HepG2 (cell line): ENCODE data around the gene ISCA1. TPM values are rescaled to one million over a fixed set of nuclear protein-coding genes. Genes with fewer than 3 reads are reported as not detected.

ENCODE experiments used
- ATAC-seq: fragments of 200-7000 bp; cut with Tn5 transposase; 3 replicates; pipeline ENCODE4 v1.9.1; 2020; ENCODE audit warnings: mild to moderate bottlenecking, moderate library complexity
- BruUV-seq: library from RNA; stranded (reverse); fragments of 400-500 nt; replicated peaks from 2 replicates; lab custom pipeline; 2021; lab: Mats Ljungman, UMichigan
- CTCF ChIA-PET: fragments of 300-600 bp; formaldehyde crosslinking; extraction: SDS; loops from one replicate; lab custom pipeline; 2021; ENCODE audit warnings: low total read pairs, inconsistent platforms, low intra/inter-chr PET ratio; lab: Yijun Ruan, JAX
- POLR2A ChIA-PET: fragments of 350-600 bp; sonication (Branson Sonifier 250); formaldehyde crosslinking; loops from one replicate; lab custom pipeline; 2020; ENCODE audit warnings: antibody characterized with exemption, inconsistent platforms; lab: Yijun Ruan, JAX
- DNase-seq: peaks from one replicate; pipeline ENCODE4 v3.0.0-alpha.2; 2015; ENCODE audit warnings: low spot score
- FAIRE-seq: peaks from 3 replicates; lab custom pipeline; 2011; peaks lifted over from hg19 to GRCh38; lab: Jason Lieb, UNC
- H2AFZ ChIP-seq: one replicate; pipeline ENCODE4 v1.6.1; 2011; ENCODE audit warnings: low read length, inconsistent platforms
- H3K27ac ChIP-seq: fragments of 300-600 bp; 3 replicates; pipeline ENCODE4 v1.8.0; 2011; ENCODE audit warnings: mixed run types, mild to moderate bottlenecking, mixed read lengths, low read length, inconsistent platforms; ENCODE audit not compliant: insufficient read depth; ENCODE audit errors: extremely low read length
- H3K27me3 ChIP-seq, 2 experiments: fragments of 200-600 bp in 1 of 2; 2 replicates in 1 of 2; 3 replicates in 1 of 2; pipeline versions ENCODE4 v1.6.0 to v1.8.0; 2011; ENCODE audit warnings: low read length in 2 of 2, mild to moderate bottlenecking in 2 of 2, moderate library complexity in 2 of 2, inconsistent platforms in 1 of 2; ENCODE audit not compliant: insufficient read depth in 2 of 2, control insufficient read depth in 1 of 2
- H3K36me3 ChIP-seq, 2 experiments: fragments of 200-600 bp in 1 of 2; replicated peaks in 1 of 2; 2 replicates in 1 of 2; 3 replicates in 1 of 2; pipeline versions ENCODE4 v1.5.1 to v1.8.0; 2011; ENCODE audit warnings: low read length in 2 of 2, inconsistent platforms in 1 of 2; ENCODE audit not compliant: insufficient read depth in 2 of 2, control insufficient read depth in 1 of 2
- H3K4me1 ChIP-seq: 2 replicates; pipeline ENCODE4 v1.5.1; 2012; ENCODE audit warnings: low read length, inconsistent platforms; ENCODE audit not compliant: insufficient read depth
- H3K4me2 ChIP-seq: 2 replicates; pipeline ENCODE4 v1.6.0; 2011; ENCODE audit warnings: low read depth, low read length, inconsistent platforms
- H3K4me3 ChIP-seq, 3 experiments: fragments of 200-600 bp in 1 of 3; sonication (generic), shearing (Covaris generic) in 1 of 3; replicated peaks in 1 of 3; 2 replicates each; pipeline ENCODE4 v1.5.1; 2011 to 2016; ENCODE audit warnings: low read length in 3 of 3, inconsistent platforms in 2 of 3, low read depth in 2 of 3, mild to moderate bottlenecking in 2 of 3, control low read depth in 1 of 3, mixed read lengths in 1 of 3; ENCODE audit not compliant: insufficient read depth in 1 of 3
- H3K79me2 ChIP-seq: one replicate; pipeline ENCODE4 v1.6.1; 2011; ENCODE audit warnings: low read length, inconsistent platforms; ENCODE audit not compliant: insufficient read depth
- H3K9ac ChIP-seq: 2 replicates; pipeline ENCODE4 v1.6.0; 2011; ENCODE audit warnings: mild to moderate bottlenecking, low read depth, low read length, inconsistent platforms; ENCODE audit not compliant: insufficient read depth
- H3K9me3 ChIP-seq: 2 replicates; pipeline ENCODE4 v1.5.1; 2012; ENCODE audit warnings: mild to moderate bottlenecking, low read length
- H4K20me1 ChIP-seq: 2 replicates; pipeline ENCODE4 v1.6.0; 2011; ENCODE audit warnings: inconsistent platforms, mild to moderate bottlenecking, low read length, moderate library complexity; ENCODE audit not compliant: insufficient read depth
- CBX2 ChIP-seq, 2 experiments: fragments of 200-600 bp in 1 of 2; sonication (generic); formaldehyde crosslinking in 1 of 2; IDR thresholded peaks; 2 replicates each; pipeline versions ENCODE4 v1.7.0 to v1.8.1; 2018 to 2022; ENCODE audit warnings: low read depth in 2 of 2, low read length in 1 of 2, mild to moderate bottlenecking in 1 of 2, missing genetic modification reagents in 1 of 2
- HMGA1 ChIP-seq: sonication (generic); formaldehyde crosslinking; conservative IDR thresholded peaks from 2 replicates; pipeline ENCODE4 v1.4.0; 2020; ENCODE audit warnings: missing genetic modification reagents
- JUN ChIP-seq: sonication (generic); formaldehyde crosslinking; IDR thresholded peaks from 2 replicates; pipeline ENCODE4 v1.4.0; 2020; ENCODE audit warnings: mild to moderate bottlenecking, missing genetic modification reagents
- KAT8 ChIP-seq: IDR thresholded peaks from 2 replicates; pipeline ENCODE4 v1.6.1; 2016; ENCODE audit warnings: missing genetic modification reagents, missing compliant biosample characterization
- MATR3 ChIP-seq: sonication (generic); formaldehyde crosslinking; IDR thresholded peaks from 2 replicates; pipeline ENCODE4 v1.4.0; 2020; ENCODE audit warnings: missing genetic modification reagents
- MTF2 ChIP-seq: sonication (generic); formaldehyde crosslinking; IDR thresholded peaks from 2 replicates; pipeline ENCODE4 v1.5.0; 2020; ENCODE audit warnings: missing genetic modification reagents, borderline replicate concordance
- PAWR ChIP-seq: sonication (generic); formaldehyde crosslinking; IDR thresholded peaks from 2 replicates; pipeline ENCODE4 v1.4.0; 2020; ENCODE audit warnings: missing genetic modification reagents, mild to moderate bottlenecking, borderline replicate concordance
- RXRA ChIP-seq: sonication (generic); formaldehyde crosslinking; IDR thresholded peaks from 2 replicates; pipeline ENCODE4 v1.5.1; 2020; ENCODE audit warnings: missing genetic modification reagents
- XRCC5 ChIP-seq: fragments of 200-400 bp; formaldehyde crosslinking; optimal IDR thresholded peaks from 2 replicates; pipeline ENCODE3; 2017; ENCODE audit warnings: mild to moderate bottlenecking, low read length
- ZBTB7A ChIP-seq: sonication (generic); formaldehyde crosslinking; IDR thresholded peaks from 2 replicates; pipeline ENCODE4 v1.8.0; 2022; ENCODE audit warnings: mild to moderate bottlenecking, missing genetic modification reagents
- ZNF460 ChIP-seq: sonication (generic); formaldehyde crosslinking; IDR thresholded peaks from 2 replicates; pipeline ENCODE4 v1.5.1; 2020; ENCODE audit warnings: missing genetic modification reagents, mild to moderate bottlenecking, borderline replicate concordance
- ZNF777 ChIP-seq: sonication (generic); formaldehyde crosslinking; IDR thresholded peaks from 2 replicates; pipeline ENCODE4 v1.4.0; 2020; ENCODE audit warnings: missing genetic modification reagents
- ZNF841 ChIP-seq: sonication (generic); formaldehyde crosslinking; IDR thresholded peaks from 2 replicates; pipeline ENCODE4 v1.8.1; 2023; ENCODE audit warnings: missing genetic modification reagents, borderline replicate concordance
- WGBS: methylation state at CpG from one replicate; pipeline ENCODE4 v1.1.6; 2017; ENCODE audit warnings: low lambda C conversion rate; 5-methylcytosine and 5-hydroxymethylcytosine counted together
- in situ Hi-C: cut with HindIII; loops from 2 replicates; pipeline ENCODE4 v1.10.0; 2017; ENCODE audit warnings: low pct_unique_long_range_greater_than_20kb; ENCODE audit not compliant: extremely low pct_ligation_motif_present
- intact Hi-C: fragments of 100-400 bp; cut with micrococcal nuclease; formaldehyde crosslinking; loops from one replicate; pipeline ENCODE4 v1.10.0; 2022; ENCODE audit not compliant: unreplicated experiment
- polyA plus RNA-seq, 8 experiments: library from polyadenylated mRNA; depleted of rRNA in 3 of 8; stranded (reverse) in 7 of 8; unstranded in 1 of 8; fragments of >200 nt; fragmentation: Illumina TruSeq in 4 of 8; extraction: Trizol in 4 of 8; gene quantifications; 2 replicates each; pipeline versions ENCODE4 v1.2.1 to v1.2.3, GENCODE V29; 2011 to 2016; ENCODE audit warnings: low read depth in 4 of 8, missing spikeins in 1 of 8, mixed read lengths in 1 of 8; ENCODE audit not compliant: insufficient read depth in 1 of 8
- total RNA-seq, 5 experiments: library from RNA; depleted of rRNA; stranded (reverse); fragments of >200 nt; fragmentation: Illumina TruSeq; extraction: Trizol; gene quantifications; 2 replicates each; pipeline ENCODE4 v1.2.3, GENCODE V29; 2016; ENCODE audit warnings: low read depth in 1 of 5
- TF ChIP-seq, protein P1 (sequence below): sonication (generic); formaldehyde crosslinking; IDR thresholded peaks from 2 replicates; pipeline ENCODE4 v1.4.0; 2020; ENCODE audit warnings: missing genetic modification reagents
- TF ChIP-seq, protein P2 (sequence below): sonication (generic); formaldehyde crosslinking; conservative IDR thresholded peaks from 2 replicates; pipeline ENCODE4 v1.4.0; 2020; ENCODE audit warnings: missing genetic modification reagents
- TF ChIP-seq, protein P3 (sequence below): sonication (generic); formaldehyde crosslinking; IDR thresholded peaks from 2 replicates; pipeline ENCODE4 v1.5.0; 2020; ENCODE audit warnings: missing genetic modification reagents

ISCA1 gene
- total and polyA plus RNA-seq, 2 of the 13 experiments (the other 11 are each of a cell fraction or from before 2014, with no cell fraction given), result 29.2 to 40.9 TPM

DNA sequence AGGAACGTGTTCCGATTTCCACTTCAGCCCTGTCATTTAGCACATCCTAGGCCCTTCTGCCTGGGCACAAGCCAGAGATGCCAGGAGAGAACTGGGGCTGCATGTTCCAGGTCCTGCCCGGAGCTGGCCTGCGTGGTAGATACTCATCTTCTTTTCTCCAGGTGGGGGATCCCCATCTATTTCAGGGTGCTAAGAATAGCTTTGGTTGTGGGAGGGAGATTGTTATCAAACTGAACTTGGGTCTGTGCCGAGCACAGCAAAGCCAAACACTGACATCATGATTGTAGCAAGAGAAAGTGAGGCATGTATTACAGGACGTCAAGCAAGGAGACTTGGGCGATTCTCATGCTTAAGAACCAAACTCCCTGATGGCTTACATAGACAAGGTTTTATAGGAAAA lies 41.1 kb downstream of the ISCA1 start:
- ChIA-PET POLR2A (no interaction called here), CTCF (no interaction called here)
- Histone ChIP-seq H3K9me3 (no peaks in the 10 kb centered on the region), H2AFZ (no peak overlapping the region), H3K4me2 (no peak overlapping the region), H3K79me2 (no peaks in the 10 kb centered on the region), H3K4me1 (peaks cover 4% of the 10 kb centered on the region; the same call in 1 of the 2 replicates), H3K27ac (no peak overlapping the region), H3K27me3 (no peaks in the 10 kb centered on the region), H3K4me3 (no peak overlapping the region), H4K20me1 (no peaks in the 10 kb centered on the region), H3K36me3 (no peaks in the 10 kb centered on the region), H3K9ac (no peak overlapping the region)
- intact Hi-C loops (no loop called here), in situ Hi-C loops (no loop called here)
- 56% methylated on average over 7 of the region's 7 CpGs for WGBS
- TF ChIP-seq ZBTB7A, result no peak
- TF ChIP-seq ZNF460 (CRISPR knock-in tag), result no peak
- no peak for TF ChIP-seq MTF2 (CRISPR knock-in tag)
- TF ChIP-seq ZNF777, result no peak
- TF ChIP-seq ZNF841 (CRISPR knock-in tag), result no peak
- no peak for TF ChIP-seq XRCC5
- no peak for TF ChIP-seq RXRA
- TF ChIP-seq, protein P1, sequence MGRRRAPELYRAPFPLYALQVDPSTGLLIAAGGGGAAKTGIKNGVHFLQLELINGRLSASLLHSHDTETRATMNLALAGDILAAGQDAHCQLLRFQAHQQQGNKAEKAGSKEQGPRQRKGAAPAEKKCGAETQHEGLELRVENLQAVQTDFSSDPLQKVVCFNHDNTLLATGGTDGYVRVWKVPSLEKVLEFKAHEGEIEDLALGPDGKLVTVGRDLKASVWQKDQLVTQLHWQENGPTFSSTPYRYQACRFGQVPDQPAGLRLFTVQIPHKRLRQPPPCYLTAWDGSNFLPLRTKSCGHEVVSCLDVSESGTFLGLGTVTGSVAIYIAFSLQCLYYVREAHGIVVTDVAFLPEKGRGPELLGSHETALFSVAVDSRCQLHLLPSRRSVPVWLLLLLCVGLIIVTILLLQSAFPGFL (CRISPR knock-in tag), result no peak
- no peak for TF ChIP-seq JUN
- TF ChIP-seq CBX2 (IDR thresholded peaks at IDR 0.05; ENCODE audit: low read depth, low read length), result no peak
- no peak for TF ChIP-seq CBX2 (CRISPR knock-in tag; IDR thresholded peaks at IDR 0.05; ENCODE audit: low read depth)
- TF ChIP-seq KAT8 (CRISPR knock-in tag), result no peak
- no peak for TF ChIP-seq MATR3 (CRISPR knock-in tag)
- TF ChIP-seq HMGA1, result no peak
- TF ChIP-seq, protein P2, sequence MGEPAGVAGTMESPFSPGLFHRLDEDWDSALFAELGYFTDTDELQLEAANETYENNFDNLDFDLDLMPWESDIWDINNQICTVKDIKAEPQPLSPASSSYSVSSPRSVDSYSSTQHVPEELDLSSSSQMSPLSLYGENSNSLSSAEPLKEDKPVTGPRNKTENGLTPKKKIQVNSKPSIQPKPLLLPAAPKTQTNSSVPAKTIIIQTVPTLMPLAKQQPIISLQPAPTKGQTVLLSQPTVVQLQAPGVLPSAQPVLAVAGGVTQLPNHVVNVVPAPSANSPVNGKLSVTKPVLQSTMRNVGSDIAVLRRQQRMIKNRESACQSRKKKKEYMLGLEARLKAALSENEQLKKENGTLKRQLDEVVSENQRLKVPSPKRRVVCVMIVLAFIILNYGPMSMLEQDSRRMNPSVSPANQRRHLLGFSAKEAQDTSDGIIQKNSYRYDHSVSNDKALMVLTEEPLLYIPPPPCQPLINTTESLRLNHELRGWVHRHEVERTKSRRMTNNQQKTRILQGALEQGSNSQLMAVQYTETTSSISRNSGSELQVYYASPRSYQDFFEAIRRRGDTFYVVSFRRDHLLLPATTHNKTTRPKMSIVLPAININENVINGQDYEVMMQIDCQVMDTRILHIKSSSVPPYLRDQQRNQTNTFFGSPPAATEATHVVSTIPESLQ (CRISPR knock-in tag), result no peak
- TF ChIP-seq PAWR (CRISPR knock-in tag), result no peak
- TF ChIP-seq, protein P3, sequence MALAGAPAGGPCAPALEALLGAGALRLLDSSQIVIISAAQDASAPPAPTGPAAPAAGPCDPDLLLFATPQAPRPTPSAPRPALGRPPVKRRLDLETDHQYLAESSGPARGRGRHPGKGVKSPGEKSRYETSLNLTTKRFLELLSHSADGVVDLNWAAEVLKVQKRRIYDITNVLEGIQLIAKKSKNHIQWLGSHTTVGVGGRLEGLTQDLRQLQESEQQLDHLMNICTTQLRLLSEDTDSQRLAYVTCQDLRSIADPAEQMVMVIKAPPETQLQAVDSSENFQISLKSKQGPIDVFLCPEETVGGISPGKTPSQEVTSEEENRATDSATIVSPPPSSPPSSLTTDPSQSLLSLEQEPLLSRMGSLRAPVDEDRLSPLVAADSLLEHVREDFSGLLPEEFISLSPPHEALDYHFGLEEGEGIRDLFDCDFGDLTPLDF (CRISPR knock-in tag), result no peak
- FAIRE-seq (no peak), ATAC-seq (no peak), DNase-seq (no peak)
- BruUV-seq, result no TSS peak
